Naive thymus-derived CD4-positive, alpha-beta T cell (primary cell): Measurements from ENCODE around the gene KRTAP2-4. TPM values are rescaled to one million over a fixed set of nuclear protein-coding genes. Genes with fewer than 3 reads are reported as not detected.

Experiments used
- ATAC-seq: fragments of 150-1000 bp; cut with Tn5 transposase; 2 replicates; pipeline ENCODE4 v1.10.0; 2021; ENCODE audit warnings: mild to moderate bottlenecking, moderate library complexity
- CTCF ChIA-PET: fragments of 350-600 bp; sonication (Branson Sonifier 250); formaldehyde crosslinking; loops from one replicate; lab custom pipeline; 2021; ENCODE audit warnings: antibody characterized with exemption; lab: Charles Lee
- POLR2A ChIA-PET: fragments of 350-600 bp; sonication (Branson Sonifier 250); formaldehyde crosslinking; loops from one replicate; lab custom pipeline; 2021; ENCODE audit warnings: antibody characterized with exemption, inconsistent platforms; lab: Charles Lee
- DNase-seq, 9 donors: peaks; one replicate each; pipeline versions ENCODE4 v3.0.0 to v3.0.0-alpha.2; 2020 to 2022; ENCODE audit warnings: mixed read lengths in 1 of 9
- H3K27ac ChIP-seq: one replicate; pipeline ENCODE4 v1.7.0; 2013; ENCODE audit warnings: mild to moderate bottlenecking, low read depth, low read length, moderate library complexity
- H3K27me3 ChIP-seq, 2 donors: one replicate each; pipeline ENCODE4 v1.7.0; 2013; ENCODE audit warnings: low read length in 2 of 2, mild to moderate bottlenecking in 2 of 2, moderate library complexity in 2 of 2; ENCODE audit not compliant: control insufficient read depth in 2 of 2, insufficient read depth in 2 of 2
- H3K36me3 ChIP-seq, 3 experiments: 1 replicate in 2 of 3; 2 replicates in 1 of 3; pipeline ENCODE4 v1.7.0; 2013; ENCODE audit warnings: low read length in 3 of 3, mild to moderate bottlenecking in 3 of 3, moderate library complexity in 1 of 3; ENCODE audit not compliant: insufficient read depth in 3 of 3, control insufficient read depth in 2 of 3
- H3K4me1 ChIP-seq, 2 donors: one replicate each; pipeline ENCODE4 v1.7.0; 2013; ENCODE audit warnings: low read length in 2 of 2, mild to moderate bottlenecking in 2 of 2, moderate library complexity in 1 of 2; ENCODE audit not compliant: control insufficient read depth in 2 of 2, insufficient read depth in 2 of 2
- H3K4me3 ChIP-seq: 2 replicates; pipeline ENCODE4 v1.7.0; 2013; ENCODE audit warnings: mild to moderate bottlenecking, low read length
- H3K9me3 ChIP-seq, 3 experiments: 1 replicate in 2 of 3; 2 replicates in 1 of 3; pipeline ENCODE4 v1.7.0; 2013; ENCODE audit warnings: low read length in 3 of 3; ENCODE audit not compliant: control insufficient read depth in 2 of 3
- H3K27ac Mint-ChIP-seq, 9 donors: one replicate each; pipeline ENCODE4 v1.8.0; 2020 to 2022; ENCODE audit warnings: mixed read lengths in 9 of 9, mild to moderate bottlenecking in 8 of 9, moderate library complexity in 5 of 9, inconsistent platforms in 2 of 9
- H3K27me3 Mint-ChIP-seq, 5 donors: one replicate each; pipeline ENCODE4 v1.8.0; 2021 to 2022; ENCODE audit warnings: mixed read lengths in 5 of 5, mild to moderate bottlenecking in 1 of 5
- H3K36me3 Mint-ChIP-seq, 5 donors: one replicate each; pipeline ENCODE4 v1.8.0; 2020 to 2022; ENCODE audit warnings: mixed read lengths in 5 of 5, mild to moderate bottlenecking in 3 of 5, inconsistent platforms in 1 of 5
- H3K4me1 Mint-ChIP-seq, 7 donors: one replicate each; pipeline ENCODE4 v1.8.0; 2020 to 2022; ENCODE audit warnings: mixed read lengths in 7 of 7, mild to moderate bottlenecking in 3 of 7, inconsistent platforms in 1 of 7
- H3K4me3 Mint-ChIP-seq, 10 donors: one replicate each; pipeline ENCODE4 v1.8.0; 2020 to 2022; ENCODE audit warnings: mild to moderate bottlenecking in 10 of 10, mixed read lengths in 10 of 10, moderate library complexity in 6 of 10, inconsistent platforms in 2 of 10
- H3K9me3 Mint-ChIP-seq, 11 donors: one replicate each; pipeline ENCODE4 v1.8.0; 2020 to 2022; ENCODE audit warnings: mixed read lengths in 11 of 11, mild to moderate bottlenecking in 4 of 11, inconsistent platforms in 1 of 11, moderate library complexity in 1 of 11
- intact Hi-C, 2 donors: fragments of 100-400 bp; cut with micrococcal nuclease; formaldehyde crosslinking; loops; one replicate each; pipeline ENCODE4 v1.15.1; 2023
- polyA plus RNA-seq, 2 donors: library from polyadenylated mRNA; unstranded; fragments of 300-500 nt; fragmentation: Illumina TruSeq; gene quantifications; one replicate each; pipeline ENCODE4 v1.2.3, GENCODE V29; 2021
- total RNA-seq, 6 experiments: library from RNA in 5 of 6; stranded (reverse) in 5 of 6; gene quantifications; 1 replicate in 5 of 6; 2 replicates in 1 of 6; pipeline ENCODE4 v1.2.3 and lab custom pipeline; 2021 to 2026

Gene KRTAP2-4
- total and polyA plus RNA-seq, 7 experiments from 2014 or later: not detected

DNA sequence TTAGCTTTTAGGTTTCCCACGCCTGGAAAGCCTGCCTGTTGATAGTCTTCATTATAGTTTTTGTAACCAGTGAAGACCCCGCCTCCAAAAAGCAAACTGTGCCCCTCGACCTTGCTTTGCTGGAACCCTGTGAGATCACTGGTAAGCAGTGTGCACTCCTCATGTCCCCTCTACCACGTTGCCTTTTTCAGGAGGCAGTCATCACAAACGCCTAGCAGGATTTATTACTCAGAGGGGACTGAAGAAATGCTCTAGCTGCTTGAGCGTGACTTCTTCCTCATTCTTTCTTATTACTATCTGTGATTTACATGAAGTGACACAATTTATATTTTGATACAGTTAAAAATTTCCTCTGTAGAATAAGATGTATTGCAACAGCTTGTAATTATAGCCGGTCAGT lies 50.2 kb downstream of the KRTAP2-4 start:
- no peak for DNase-seq
- H3K4me3 Mint-ChIP-seq: no peak overlapping the region
- H3K27me3 ChIP-seq: no peaks in the 10 kb centered on the region
- H3K27ac ChIP-seq: no peak overlapping the region
- H3K9me3 Mint-ChIP-seq: no peaks in the 10 kb centered on the region
- no peaks in the 10 kb centered on the region for H3K4me1 ChIP-seq
- no peak overlapping the region for H3K27ac Mint-ChIP-seq
- no peaks in the 10 kb centered on the region for H3K4me1 Mint-ChIP-seq
- ChIA-PET CTCF (no interaction called here), POLR2A (no interaction called here)
- H3K4me3 ChIP-seq: no peak overlapping the region
- H3K36me3 ChIP-seq: no peaks in the 10 kb centered on the region
- intact Hi-C loops: no loop called here
- peaks cover 0 to 6% (median 3%) of the 10 kb centered on the region in 5 donors for H3K27me3 Mint-ChIP-seq
- no peaks in the 10 kb centered on the region for H3K9me3 ChIP-seq
- ATAC-seq: no peak
- H3K36me3 Mint-ChIP-seq: no peaks in the 10 kb centered on the region

Other genes starting within 250 kb of the KRTAP2-4 start
Only the 30 nearest of the 39 such genes appear.
- gene KRT20, start 180.6 kb downstream of the KRTAP2-4 start, total RNA-seq: not detected
- not detected for gene KRT20, start 180.6 kb downstream of the KRTAP2-4 start, polyA plus RNA-seq
- under 1 TPM in 1 of 5 experiments, not detected in 4; 0.83 TPM for gene KRT23, start 128.2 kb downstream of the KRTAP2-4 start, total RNA-seq
- not detected for gene KRT23, start 128.2 kb downstream of the KRTAP2-4 start, polyA plus RNA-seq
- gene KRT39, start 98.9 kb downstream of the KRTAP2-4 start, total RNA-seq: not detected
- not detected for gene KRT39, start 98.9 kb downstream of the KRTAP2-4 start, polyA plus RNA-seq
- not detected for gene KRT40, start 81.6 kb downstream of the KRTAP2-4 start, total RNA-seq
- gene KRT40, start 81.6 kb downstream of the KRTAP2-4 start, polyA plus RNA-seq: not detected
- not detected for gene KRTAP3-3, start 71.7 kb downstream of the KRTAP2-4 start, total RNA-seq
- gene KRTAP3-3, start 71.7 kb downstream of the KRTAP2-4 start, polyA plus RNA-seq: not detected
- not detected for gene KRTAP3-2, start 66.0 kb downstream of the KRTAP2-4 start, total RNA-seq
- gene KRTAP3-2, start 66.0 kb downstream of the KRTAP2-4 start, polyA plus RNA-seq: not detected
- gene KRTAP3-1, start 56.8 kb downstream of the KRTAP2-4 start, total RNA-seq: not detected
- gene KRTAP3-1, start 56.8 kb downstream of the KRTAP2-4 start, polyA plus RNA-seq: not detected
- not detected for gene KRTAP1-5, start 38.7 kb downstream of the KRTAP2-4 start, total RNA-seq
- gene KRTAP1-5, start 38.7 kb downstream of the KRTAP2-4 start, polyA plus RNA-seq: not detected
- gene KRTAP1-4, start 35.7 kb downstream of the KRTAP2-4 start, total RNA-seq: not detected
- gene KRTAP1-4, start 35.7 kb downstream of the KRTAP2-4 start, polyA plus RNA-seq: not detected
- not detected for gene KRTAP1-3, start 31.0 kb downstream of the KRTAP2-4 start, total RNA-seq
- gene KRTAP1-3, start 31.0 kb downstream of the KRTAP2-4 start, polyA plus RNA-seq: not detected
- not detected for gene KRTAP1-1, start 24.4 kb downstream of the KRTAP2-4 start, total RNA-seq
- not detected for gene KRTAP1-1, start 24.4 kb downstream of the KRTAP2-4 start, polyA plus RNA-seq
- not detected for gene KRTAP2-1, start 18.6 kb downstream of the KRTAP2-4 start, total RNA-seq
- not detected for gene KRTAP2-1, start 18.6 kb downstream of the KRTAP2-4 start, polyA plus RNA-seq
- gene KRTAP2-2, start 10.6 kb downstream of the KRTAP2-4 start, total RNA-seq: not detected
- not detected for gene KRTAP2-2, start 10.6 kb downstream of the KRTAP2-4 start, polyA plus RNA-seq
- not detected for gene KRTAP2-3, start 5.8 kb downstream of the KRTAP2-4 start, total RNA-seq
- not detected for gene KRTAP2-3, start 5.8 kb downstream of the KRTAP2-4 start, polyA plus RNA-seq
- not detected for gene KRTAP4-7, start 18.3 kb upstream of the KRTAP2-4 start, total RNA-seq
- gene KRTAP4-7, start 18.3 kb upstream of the KRTAP2-4 start, polyA plus RNA-seq: not detected
- not detected for gene KRTAP4-8, start 32.3 kb upstream of the KRTAP2-4 start, total RNA-seq
- gene KRTAP4-8, start 32.3 kb upstream of the KRTAP2-4 start, polyA plus RNA-seq: not detected
- not detected for gene KRTAP4-16, start 36.3 kb upstream of the KRTAP2-4 start, total RNA-seq
- gene KRTAP4-16, start 36.3 kb upstream of the KRTAP2-4 start, polyA plus RNA-seq: not detected
- gene KRTAP4-9, start 39.5 kb upstream of the KRTAP2-4 start, total RNA-seq: not detected
- not detected for gene KRTAP4-9, start 39.5 kb upstream of the KRTAP2-4 start, polyA plus RNA-seq
- gene KRTAP4-11, start 52.5 kb upstream of the KRTAP2-4 start, total RNA-seq: not detected
- gene KRTAP4-11, start 52.5 kb upstream of the KRTAP2-4 start, polyA plus RNA-seq: not detected
- not detected for gene KRTAP4-12, start 58.3 kb upstream of the KRTAP2-4 start, total RNA-seq
- gene KRTAP4-12, start 58.3 kb upstream of the KRTAP2-4 start, polyA plus RNA-seq: not detected
- gene KRTAP4-6, start 74.7 kb upstream of the KRTAP2-4 start, total RNA-seq: not detected
- not detected for gene KRTAP4-6, start 74.7 kb upstream of the KRTAP2-4 start, polyA plus RNA-seq
- not detected for gene KRTAP4-5, start 83.9 kb upstream of the KRTAP2-4 start, total RNA-seq
- not detected for gene KRTAP4-5, start 83.9 kb upstream of the KRTAP2-4 start, polyA plus RNA-seq
- not detected for gene KRTAP4-4, start 94.9 kb upstream of the KRTAP2-4 start, total RNA-seq
- not detected for gene KRTAP4-4, start 94.9 kb upstream of the KRTAP2-4 start, polyA plus RNA-seq
- gene KRTAP4-3, start 102.3 kb upstream of the KRTAP2-4 start, total RNA-seq: not detected
- not detected for gene KRTAP4-3, start 102.3 kb upstream of the KRTAP2-4 start, polyA plus RNA-seq
- not detected for gene KRTAP4-2, start 112.3 kb upstream of the KRTAP2-4 start, total RNA-seq
- not detected for gene KRTAP4-2, start 112.3 kb upstream of the KRTAP2-4 start, polyA plus RNA-seq
- gene KRTAP4-1, start 119.0 kb upstream of the KRTAP2-4 start, total RNA-seq: not detected
- not detected for gene KRTAP4-1, start 119.0 kb upstream of the KRTAP2-4 start, polyA plus RNA-seq
- gene KRTAP9-1, start 124.0 kb upstream of the KRTAP2-4 start, total RNA-seq: not detected
- gene KRTAP9-1, start 124.0 kb upstream of the KRTAP2-4 start, polyA plus RNA-seq: not detected
- not detected for gene KRTAP9-2, start 160.8 kb upstream of the KRTAP2-4 start, total RNA-seq
- gene KRTAP9-2, start 160.8 kb upstream of the KRTAP2-4 start, polyA plus RNA-seq: not detected
- not detected for gene KRTAP9-3, start 166.6 kb upstream of the KRTAP2-4 start, total RNA-seq
- not detected for gene KRTAP9-3, start 166.6 kb upstream of the KRTAP2-4 start, polyA plus RNA-seq
- not detected for gene KRTAP9-8, start 172.1 kb upstream of the KRTAP2-4 start, total RNA-seq
- not detected for gene KRTAP9-8, start 172.1 kb upstream of the KRTAP2-4 start, polyA plus RNA-seq